ENCODE data around the gene ADCY9.

ADCY9 gene

DNA sequence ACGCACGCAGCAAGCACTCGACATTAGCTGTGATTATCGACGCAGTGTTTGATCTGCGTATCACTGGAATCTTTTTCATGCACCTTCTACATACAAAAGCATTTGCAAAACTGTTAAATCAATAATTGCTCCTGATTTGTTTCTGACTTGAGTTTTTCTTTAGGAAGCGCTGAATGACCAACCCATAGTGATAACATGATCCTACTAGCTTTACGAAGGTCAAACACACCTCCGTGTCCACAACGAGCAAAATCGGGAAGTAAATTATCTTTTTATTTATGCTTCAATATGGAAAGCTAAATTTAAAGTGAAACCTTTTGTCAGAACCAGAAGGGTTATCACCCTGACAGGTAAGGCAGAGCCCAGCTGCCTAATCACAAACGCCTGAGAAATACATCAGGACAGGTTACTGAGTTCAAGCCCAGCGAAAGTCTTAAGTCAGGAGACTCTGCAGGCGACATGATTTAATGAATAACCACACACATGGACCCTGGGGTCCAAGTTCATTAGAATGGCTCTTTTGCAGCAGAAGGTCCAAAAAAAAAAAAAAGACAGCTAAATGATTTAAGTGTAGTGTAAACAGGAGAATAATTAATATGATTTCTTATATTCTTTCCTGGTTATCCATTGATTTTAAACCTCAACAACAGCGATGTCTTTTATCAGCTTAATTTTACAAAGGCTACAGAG is 104.2 kb downstream of the ADCY9 start:
- H3K36me3 ChIP-seq (ENCODE audit: control insufficient read depth in 2 of 2, insufficient read depth in 1 of 2, low read length in 2 of 2) = no peaks in the 10 kb centered on the region
- H3K4me1 ChIP-seq (ENCODE audit: control insufficient read depth, insufficient read depth, low read length) = peaks cover 3% of the 10 kb centered on the region
- POLR2A ChIA-PET = interaction anchor here (0.7 kb wide), 1 partner anchor 278 kb away, joined by 4 read pairs; no protein-coding TSS in a partner anchor
- no peak overlapping the region for H3K27ac ChIP-seq (ENCODE audit: extremely low read depth, low read depth, low read length)
- TF ChIP-seq, protein P1, sequence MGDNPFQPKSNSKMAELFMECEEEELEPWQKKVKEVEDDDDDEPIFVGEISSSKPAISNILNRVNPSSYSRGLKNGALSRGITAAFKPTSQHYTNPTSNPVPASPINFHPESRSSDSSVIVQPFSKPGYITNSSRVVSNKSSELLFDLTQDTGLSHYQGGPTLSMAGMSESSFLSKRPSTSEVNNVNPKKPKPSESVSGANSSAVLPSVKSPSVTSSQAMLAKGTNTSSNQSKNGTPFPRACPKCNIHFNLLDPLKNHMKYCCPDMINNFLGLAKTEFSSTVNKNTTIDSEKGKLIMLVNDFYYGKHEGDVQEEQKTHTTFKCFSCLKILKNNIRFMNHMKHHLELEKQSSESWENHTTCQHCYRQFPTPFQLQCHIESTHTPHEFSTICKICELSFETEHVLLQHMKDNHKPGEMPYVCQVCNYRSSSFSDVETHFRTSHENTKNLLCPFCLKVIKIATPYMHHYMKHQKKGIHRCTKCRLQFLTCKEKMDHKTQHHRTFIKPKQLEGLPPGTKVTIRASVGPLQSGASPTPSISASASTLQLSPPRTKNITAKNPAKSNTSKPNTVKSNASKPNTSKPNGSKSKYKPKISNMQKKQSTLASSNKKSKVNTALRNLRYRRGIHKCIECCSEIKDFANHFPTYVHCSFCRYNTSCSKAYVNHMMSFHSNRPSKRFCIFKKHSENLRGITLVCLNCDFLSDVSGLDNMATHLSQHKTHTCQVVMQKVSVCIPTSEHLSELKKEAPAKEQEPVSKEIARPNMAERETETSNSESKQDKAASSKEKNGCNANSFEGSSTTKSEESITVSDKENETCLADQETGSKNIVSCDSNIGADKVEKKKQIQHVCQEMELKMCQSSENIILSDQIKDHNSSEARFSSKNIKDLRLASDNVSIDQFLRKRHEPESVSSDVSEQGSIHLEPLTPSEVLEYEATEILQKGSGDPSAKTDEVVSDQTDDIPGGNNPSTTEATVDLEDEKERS (tag by site-specific recombination; IDR thresholded peaks at IDR 0.05) = no peak
- H3K4me3 ChIP-seq (ENCODE audit: low read depth, low read length) = no peak overlapping the region
- H3K9me3 ChIP-seq (ENCODE audit: control insufficient read depth, insufficient read depth, low read depth, low read length) = no peaks in the 10 kb centered on the region
- CTCF ChIA-PET = interaction anchor here (0.7 to 1.8 kb wide), 2 partner anchors 29 to 96 kb away, joined by 3 to 4 read pairs; no protein-coding TSS in a partner anchor

DNA sequence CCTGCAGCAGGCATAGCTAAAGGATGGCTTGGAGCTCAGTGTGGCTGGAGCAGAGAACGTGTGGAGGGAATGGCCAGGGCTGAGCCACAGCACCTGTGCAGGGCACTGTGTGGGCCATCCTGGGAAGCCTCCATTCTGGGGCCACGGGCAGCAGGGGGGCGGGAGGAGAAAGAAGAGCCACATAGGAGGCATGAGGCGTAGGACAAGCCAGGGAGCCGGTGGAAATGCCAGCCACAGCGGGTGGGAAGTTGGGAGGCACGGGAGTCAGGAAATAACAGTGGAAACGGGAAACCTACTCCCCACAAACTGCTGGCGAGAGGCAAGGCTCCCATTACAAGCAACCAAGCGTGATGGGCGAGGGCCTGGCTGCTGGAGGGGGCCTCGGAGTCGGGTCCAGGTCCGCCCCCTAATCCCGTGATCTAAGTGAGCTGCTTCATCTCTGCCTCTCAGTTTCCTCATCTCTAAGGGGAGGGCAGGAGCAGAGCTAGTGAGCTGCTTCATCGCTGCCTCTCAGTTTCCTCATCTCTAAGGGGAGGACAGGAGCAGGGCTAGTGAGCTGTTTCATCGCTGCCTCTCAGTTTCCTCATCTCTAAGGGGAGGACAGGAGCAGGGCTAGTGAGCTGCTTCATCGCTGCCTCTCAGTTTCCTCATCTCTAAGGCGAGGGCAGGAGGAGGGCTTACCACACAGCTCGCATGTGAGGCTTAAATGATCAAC is 104.9 kb downstream of the ADCY9 start:
- Histone ChIP-seq H3K4me1 (ENCODE audit: control insufficient read depth, insufficient read depth, low read length) (peaks cover 3% of the 10 kb centered on the region), H3K4me3 (ENCODE audit: low read depth, low read length) (no peak overlapping the region), H3K9me3 (ENCODE audit: control insufficient read depth, insufficient read depth, low read depth, low read length) (no peaks in the 10 kb centered on the region), H3K27ac (ENCODE audit: extremely low read depth, low read depth, low read length) (no peak overlapping the region), H3K36me3 (ENCODE audit: control insufficient read depth in 2 of 2, insufficient read depth in 1 of 2, low read length in 2 of 2) (no peaks in the 10 kb centered on the region)
- POLR2A ChIA-PET = no interaction called here
- CTCF ChIA-PET = interaction anchor here (0.7 kb wide), 1 partner anchor 521 kb away, joined by 3 read pairs; no protein-coding TSS in a partner anchor
- TF ChIP-seq AEBP2 (tag by site-specific recombination; IDR thresholded peaks at IDR 0.05; ENCODE audit: borderline replicate concordance) = no peak
- no peak for TF ChIP-seq RBAK (tag by site-specific recombination; IDR thresholded peaks at IDR 0.05)
- TF ChIP-seq, protein P2, sequence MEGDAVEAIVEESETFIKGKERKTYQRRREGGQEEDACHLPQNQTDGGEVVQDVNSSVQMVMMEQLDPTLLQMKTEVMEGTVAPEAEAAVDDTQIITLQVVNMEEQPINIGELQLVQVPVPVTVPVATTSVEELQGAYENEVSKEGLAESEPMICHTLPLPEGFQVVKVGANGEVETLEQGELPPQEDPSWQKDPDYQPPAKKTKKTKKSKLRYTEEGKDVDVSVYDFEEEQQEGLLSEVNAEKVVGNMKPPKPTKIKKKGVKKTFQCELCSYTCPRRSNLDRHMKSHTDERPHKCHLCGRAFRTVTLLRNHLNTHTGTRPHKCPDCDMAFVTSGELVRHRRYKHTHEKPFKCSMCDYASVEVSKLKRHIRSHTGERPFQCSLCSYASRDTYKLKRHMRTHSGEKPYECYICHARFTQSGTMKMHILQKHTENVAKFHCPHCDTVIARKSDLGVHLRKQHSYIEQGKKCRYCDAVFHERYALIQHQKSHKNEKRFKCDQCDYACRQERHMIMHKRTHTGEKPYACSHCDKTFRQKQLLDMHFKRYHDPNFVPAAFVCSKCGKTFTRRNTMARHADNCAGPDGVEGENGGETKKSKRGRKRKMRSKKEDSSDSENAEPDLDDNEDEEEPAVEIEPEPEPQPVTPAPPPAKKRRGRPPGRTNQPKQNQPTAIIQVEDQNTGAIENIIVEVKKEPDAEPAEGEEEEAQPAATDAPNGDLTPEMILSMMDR (tag by site-specific recombination; IDR thresholded peaks at IDR 0.05) = no peak
- no peak for TF ChIP-seq KLF17 (tag by site-specific recombination; IDR thresholded peaks at IDR 0.05)
- no peak for TF ChIP-seq ZNF416 (tag by site-specific recombination; IDR thresholded peaks at IDR 0.05)
- no peak for TF ChIP-seq ZSCAN23 (tag by site-specific recombination; IDR thresholded peaks at IDR 0.05)
- TF ChIP-seq HOXC10 (CRISPR knock-in tag; IDR thresholded peaks at IDR 0.05) = no peak
- no peak for TF ChIP-seq ZBTB21 (tag by site-specific recombination; IDR thresholded peaks at IDR 0.05)
- no peak for TF ChIP-seq ZNF76 (tag by site-specific recombination; IDR thresholded peaks at IDR 0.05; ENCODE audit: borderline replicate concordance, low read depth)
- no peak for TF ChIP-seq ZNF423 (tag by site-specific recombination; IDR thresholded peaks at IDR 0.05)
- no peak for TF ChIP-seq ZNF366 (tag by site-specific recombination; conservative IDR thresholded peaks at IDR 0.05)
- TF ChIP-seq OVOL3 (tag by site-specific recombination; IDR thresholded peaks at IDR 0.05) = no peak
- TF ChIP-seq, protein P3, sequence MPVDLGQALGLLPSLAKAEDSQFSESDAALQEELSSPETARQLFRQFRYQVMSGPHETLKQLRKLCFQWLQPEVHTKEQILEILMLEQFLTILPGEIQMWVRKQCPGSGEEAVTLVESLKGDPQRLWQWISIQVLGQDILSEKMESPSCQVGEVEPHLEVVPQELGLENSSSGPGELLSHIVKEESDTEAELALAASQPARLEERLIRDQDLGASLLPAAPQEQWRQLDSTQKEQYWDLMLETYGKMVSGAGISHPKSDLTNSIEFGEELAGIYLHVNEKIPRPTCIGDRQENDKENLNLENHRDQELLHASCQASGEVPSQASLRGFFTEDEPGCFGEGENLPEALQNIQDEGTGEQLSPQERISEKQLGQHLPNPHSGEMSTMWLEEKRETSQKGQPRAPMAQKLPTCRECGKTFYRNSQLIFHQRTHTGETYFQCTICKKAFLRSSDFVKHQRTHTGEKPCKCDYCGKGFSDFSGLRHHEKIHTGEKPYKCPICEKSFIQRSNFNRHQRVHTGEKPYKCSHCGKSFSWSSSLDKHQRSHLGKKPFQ (tag by site-specific recombination; IDR thresholded peaks at IDR 0.05) = no peak
- TF ChIP-seq ZBTB8A (tag by site-specific recombination; IDR thresholded peaks at IDR 0.05) = no peak
- no peak for TF ChIP-seq TCF7L2 (IDR thresholded peaks at IDR 0.05; ENCODE audit: borderline replicate concordance, low read depth, low read length)
- no peak for TF ChIP-seq ZBTB7A (tag by site-specific recombination; IDR thresholded peaks at IDR 0.05; ENCODE audit: low read depth)
- TF ChIP-seq ZNF585B (tag by site-specific recombination; IDR thresholded peaks at IDR 0.05) = no peak
- peak; percentile 96 for TF ChIP-seq ZIC2 (tag by site-specific recombination; IDR thresholded peaks at IDR 0.05)
- no peak for TF ChIP-seq ZNF19 (tag by site-specific recombination; IDR thresholded peaks at IDR 0.05; ENCODE audit: low read depth)
- TF ChIP-seq SALL2 (tag by site-specific recombination; IDR thresholded peaks at IDR 0.05; ENCODE audit: borderline replicate concordance) = no peak
- no peak for TF ChIP-seq ZNF623 (tag by site-specific recombination; IDR thresholded peaks at IDR 0.05)
- TF ChIP-seq PRDM1 (tag by site-specific recombination; IDR thresholded peaks at IDR 0.05) = no peak
- TF ChIP-seq ZNF24 (tag by site-specific recombination; IDR thresholded peaks at IDR 0.05) = no peak
- peak; percentile 87 for TF ChIP-seq WT1 (tag by site-specific recombination; IDR thresholded peaks at IDR 0.05)
- TF ChIP-seq ZNF664 (tag by site-specific recombination; IDR thresholded peaks at IDR 0.05) = no peak
